ENCODE data around the gene ERICH6B. TPM values are rescaled to one million over a fixed set of nuclear protein-coding genes. Genes with fewer than 3 reads are reported as not detected.

The ERICH6B gene
- total RNA-seq, 1 donor from 2014 or later = not detected

- no peak for DNase-seq (ENCODE audit: extremely low spot score, unreplicated experiment)
- Mint-ChIP-seq H3K27ac (no peak overlapping the region), H3K4me1 (ENCODE audit: unreplicated experiment) (no peaks in the 10 kb centered on the region), H3K36me3 (no peaks in the 10 kb centered on the region), H3K27me3 (peaks cover 26% of the 10 kb centered on the region), H3K4me3 (no peak overlapping the region), H3K9me3 (no peaks in the 10 kb centered on the region)
- no peak for TF ChIP-seq CTCF (conservative IDR thresholded peaks at IDR 0.05)
These were observed 40.3 kb downstream of the ERICH6B start for GRCh38 chr13:45575146-45575829.

- no peak for DNase-seq (ENCODE audit: extremely low spot score, unreplicated experiment)
- Mint-ChIP-seq H3K36me3 (no peaks in the 10 kb centered on the region), H3K4me3 (no peak overlapping the region), H3K9me3 (no peaks in the 10 kb centered on the region), H3K27ac (no peak overlapping the region), H3K27me3 (peaks cover 7% of the 10 kb centered on the region), H3K4me1 (ENCODE audit: unreplicated experiment) (no peaks in the 10 kb centered on the region)
- TF ChIP-seq CTCF (conservative IDR thresholded peaks at IDR 0.05) = no peak
These were observed 50.2 kb downstream of the ERICH6B start for GRCh38 chr13:45565331-45565730.

GRCh38 chr13:45564133-45564776, 51.3 kb downstream of the ERICH6B start:
- DNase-seq (ENCODE audit: extremely low spot score, unreplicated experiment) = no peak
- H3K36me3 Mint-ChIP-seq = no peaks in the 10 kb centered on the region
- H3K4me3 Mint-ChIP-seq = no peak overlapping the region
- peaks cover 8% of the 10 kb centered on the region for H3K27me3 Mint-ChIP-seq
- no peaks in the 10 kb centered on the region for H3K4me1 Mint-ChIP-seq (ENCODE audit: unreplicated experiment)
- no peaks in the 10 kb centered on the region for H3K9me3 Mint-ChIP-seq
- no peak overlapping the region for H3K27ac Mint-ChIP-seq
- no peak for TF ChIP-seq CTCF (conservative IDR thresholded peaks at IDR 0.05)

GRCh38 chr13:45554604-45555109, 60.9 kb downstream of the ERICH6B start:
- H3K36me3 Mint-ChIP-seq = no peaks in the 10 kb centered on the region
- no peak overlapping the region for H3K27ac Mint-ChIP-seq
- TF ChIP-seq CTCF (conservative IDR thresholded peaks at IDR 0.05) = no peak
- DNase-seq (ENCODE audit: extremely low spot score, unreplicated experiment) = no peak
- no peaks in the 10 kb centered on the region for H3K9me3 Mint-ChIP-seq
- H3K4me1 Mint-ChIP-seq (ENCODE audit: unreplicated experiment) = no peaks in the 10 kb centered on the region
- H3K27me3 Mint-ChIP-seq = peaks cover 7% of the 10 kb centered on the region
- H3K4me3 Mint-ChIP-seq = no peak overlapping the region

GRCh38 chr13:45548281-45548680, 67.3 kb downstream of the ERICH6B start:
- Mint-ChIP-seq H3K9me3 (no peaks in the 10 kb centered on the region), H3K4me3 (no peak overlapping the region), H3K27ac (no peak overlapping the region), H3K27me3 (peaks cover 10% of the 10 kb centered on the region), H3K36me3 (no peaks in the 10 kb centered on the region), H3K4me1 (ENCODE audit: unreplicated experiment) (no peaks in the 10 kb centered on the region)
- no peak for DNase-seq (ENCODE audit: extremely low spot score, unreplicated experiment)
- TF ChIP-seq CTCF (conservative IDR thresholded peaks at IDR 0.05) = no peak
